Mononuclear cell (primary cell): Measurements from ENCODE around the gene MSMO1. TPM values are rescaled to one million over a fixed set of nuclear protein-coding genes. Genes with fewer than 3 reads are reported as not detected.

Experiments
- H3K27me3 ChIP-seq: 2 replicates; pipeline ENCODE4 v1.6.0; 2011; ENCODE audit warnings: low read length, control low read depth; ENCODE audit not compliant: insufficient read depth
- H3K4me1 ChIP-seq: 2 replicates; pipeline ENCODE4 v1.5.1; 2011; ENCODE audit warnings: mild to moderate bottlenecking, low read length, control low read depth; ENCODE audit not compliant: insufficient read depth
- H3K4me3 ChIP-seq: 2 replicates; pipeline ENCODE4 v1.5.1; 2011; ENCODE audit warnings: mild to moderate bottlenecking, low read length, moderate library complexity
- H3K9me3 ChIP-seq: 2 replicates; pipeline ENCODE4 v1.5.1; 2011; ENCODE audit warnings: low read depth, mild to moderate bottlenecking, control low read depth, low read length
- total RNA-seq: library from RNA; depleted of rRNA; stranded (reverse); fragments of >200 nt; gene quantifications from one replicate; pipeline ENCODE4 v1.2.3, GENCODE V29; 2012

The MSMO1 gene
- total RNA-seq, 1 donor = 23.5 TPM

GRCh38 chr4:165384598-165384997, 57.1 kb downstream of the MSMO1 start:
- Histone ChIP-seq H3K9me3 (no peaks in the 10 kb centered on the region), H3K4me3 (no peak overlapping the region), H3K27me3 (peaks cover 51% of the 10 kb centered on the region), H3K4me1 (no peaks in the 10 kb centered on the region)

DNA sequence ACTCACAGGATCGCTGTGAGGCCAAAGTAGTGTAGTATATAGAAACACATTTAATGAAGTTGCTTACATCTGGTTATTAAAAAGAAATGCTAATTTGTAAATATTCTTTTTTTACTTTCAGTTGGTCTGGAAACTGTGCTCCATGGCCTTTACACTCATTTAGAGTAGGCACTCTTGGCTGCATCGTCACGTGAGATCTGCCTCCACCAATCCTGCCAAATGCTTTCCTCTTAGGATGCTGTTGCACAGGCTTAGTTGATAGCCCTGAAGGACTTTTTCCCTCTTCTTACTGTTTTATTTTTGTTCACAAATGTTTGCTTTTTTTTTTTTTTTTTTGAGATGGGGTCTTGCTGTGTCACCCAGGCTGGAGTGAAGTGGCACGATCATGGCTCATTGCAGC, 57.7 kb downstream of the MSMO1 start:
- no peaks in the 10 kb centered on the region for H3K4me1 ChIP-seq
- no peak overlapping the region for H3K4me3 ChIP-seq
- H3K27me3 ChIP-seq = peaks cover 51% of the 10 kb centered on the region
- H3K9me3 ChIP-seq = no peaks in the 10 kb centered on the region

DNA sequence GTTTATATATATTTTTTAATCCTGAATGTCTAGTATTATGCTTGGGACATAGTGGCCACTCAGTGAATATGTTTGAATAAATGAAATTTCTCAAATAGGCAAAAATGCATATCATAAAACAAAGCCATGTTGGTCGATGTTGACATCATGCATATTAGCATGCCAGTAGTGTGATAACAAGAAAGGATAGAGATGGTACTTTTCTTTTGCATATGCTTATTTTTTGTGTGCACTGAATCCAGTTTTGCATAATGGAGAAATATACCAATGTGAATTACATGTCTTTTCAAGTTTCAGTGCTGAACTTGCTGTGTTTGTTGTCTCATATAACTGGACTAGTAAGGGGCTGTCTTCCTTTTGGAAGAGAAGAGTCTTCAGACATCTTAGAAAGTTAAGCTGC, 58.9 kb downstream of the MSMO1 start:
- H3K4me3 ChIP-seq = no peak overlapping the region
- peaks cover 44% of the 10 kb centered on the region for H3K27me3 ChIP-seq
- no peaks in the 10 kb centered on the region for H3K9me3 ChIP-seq
- H3K4me1 ChIP-seq = no peaks in the 10 kb centered on the region

DNA sequence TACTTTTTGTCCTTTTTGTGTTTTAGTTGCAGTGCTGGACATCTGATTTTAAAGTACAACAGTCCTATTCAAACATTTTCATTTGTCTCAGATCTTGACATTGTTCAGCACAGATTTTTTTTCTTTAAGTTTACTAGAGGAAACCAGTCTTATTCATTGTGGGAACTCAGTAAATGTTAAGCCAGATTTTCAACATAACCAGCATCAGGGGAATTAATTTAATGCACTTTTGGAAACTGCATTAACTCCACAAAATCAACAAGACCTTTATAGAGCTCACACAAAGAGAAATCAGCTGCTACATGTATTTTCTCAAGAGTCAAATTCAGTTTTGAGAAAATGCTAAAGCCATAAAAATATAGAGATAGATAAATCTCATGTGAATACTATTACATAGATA, 61.3 kb downstream of the MSMO1 start:
- Histone ChIP-seq H3K9me3 (no peaks in the 10 kb centered on the region), H3K4me3 (no peak overlapping the region), H3K27me3 (peaks cover 29% of the 10 kb centered on the region), H3K4me1 (no peaks in the 10 kb centered on the region)

Other genes with a start within 250 kb of the MSMO1 start
- 9.7 TPM for gene TMEM192, start 214.8 kb upstream of the MSMO1 start, total RNA-seq
- gene KLHL2, start 120.1 kb upstream of the MSMO1 start, total RNA-seq = 42.2 TPM
- gene CPE, start 51.3 kb downstream of the MSMO1 start, total RNA-seq = 0.10 TPM